GM21786 (cell line): Measurements from ENCODE around the gene SIGMAR1.

Experiments
- ATAC-seq: cut with Tn5 transposase; IDR thresholded peaks from one replicate; pipeline ENCODE4 v1.9.1; 2021; ENCODE audit not compliant: unreplicated experiment

SIGMAR1 gene

GRCh38 chr9:34606190-34606589 is 31.4 kb downstream of the SIGMAR1 start:
- no peak for ATAC-seq

GRCh38 chr9:34603610-34604231 is 33.9 kb downstream of the SIGMAR1 start:
- ATAC-seq, result no peak

- ATAC-seq, result no peak
Observed at GRCh38 chr9:34601937-34602573, 35.5 kb downstream of the SIGMAR1 start.

- ATAC-seq, result no peak
Observed at GRCh38 chr9:34600908-34601307, 36.7 kb downstream of the SIGMAR1 start.

- ATAC-seq, result no peak
Observed at GRCh38 chr9:34599546-34599945, 38.0 kb downstream of the SIGMAR1 start.

- no peak for ATAC-seq
Observed at GRCh38 chr9:34594177-34594576, 43.4 kb downstream of the SIGMAR1 start.

GRCh38 chr9:34592895-34593601 is 44.5 kb downstream of the SIGMAR1 start:
- no peak for ATAC-seq

- ATAC-seq, result no peak
Observed at GRCh38 chr9:34591917-34592866, 45.4 kb downstream of the SIGMAR1 start.

- peak; percentile 71 for ATAC-seq
Observed at GRCh38 chr9:34591248-34591916, 46.2 kb downstream of the SIGMAR1 start.

GRCh38 chr9:34590381-34591247 is 47.0 kb downstream of the SIGMAR1 start:
- no peak for ATAC-seq

- ATAC-seq, result no peak
Observed at GRCh38 chr9:34589636-34590380, 47.8 kb downstream of the SIGMAR1 start, which contains the start of gene CNTFR. CNTFR (minus strand) TSS chr9:34589724; CDS start chr9:34568981, 20,743 bp downstream.

GRCh38 chr9:34588671-34589635 is 48.6 kb downstream of the SIGMAR1 start:
- no peak for ATAC-seq

GRCh38 chr9:34587271-34587670 is 50.3 kb downstream of the SIGMAR1 start:
- no peak for ATAC-seq

GRCh38 chr9:34585946-34586669 is 51.5 kb downstream of the SIGMAR1 start:
- ATAC-seq, result no peak

GRCh38 chr9:34584970-34585369 is 52.6 kb downstream of the SIGMAR1 start:
- no peak for ATAC-seq
